ENCODE results near the gene LRR1. TPM values are rescaled to one million over a fixed set of nuclear protein-coding genes. Genes with fewer than 3 reads are reported as not detected.

LRR1 gene, protein sequence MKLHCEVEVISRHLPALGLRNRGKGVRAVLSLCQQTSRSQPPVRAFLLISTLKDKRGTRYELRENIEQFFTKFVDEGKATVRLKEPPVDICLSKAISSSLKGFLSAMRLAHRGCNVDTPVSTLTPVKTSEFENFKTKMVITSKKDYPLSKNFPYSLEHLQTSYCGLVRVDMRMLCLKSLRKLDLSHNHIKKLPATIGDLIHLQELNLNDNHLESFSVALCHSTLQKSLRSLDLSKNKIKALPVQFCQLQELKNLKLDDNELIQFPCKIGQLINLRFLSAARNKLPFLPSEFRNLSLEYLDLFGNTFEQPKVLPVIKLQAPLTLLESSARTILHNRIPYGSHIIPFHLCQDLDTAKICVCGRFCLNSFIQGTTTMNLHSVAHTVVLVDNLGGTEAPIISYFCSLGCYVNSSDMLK
- total RNA-seq: 10 to 100 TPM; 37.3 to 47.9 TPM

- peak within 1 kb of the TSS; percentile 99 for H3K4me3 Mint-ChIP-seq
- ChIA-PET CTCF (interaction anchor here (0.6 to 2.5 kb wide), 10 partner anchors 9 to 263 kb away, joined by 3 to 35 read pairs (median 4); partner anchors contain the start of genes DNAAF2, MGAT2, RPL36AL and RPS29), POLR2A (interaction anchor here (0.6 to 2.3 kb wide), 5 partner anchors 12 to 170 kb away, joined by 3 to 22 read pairs (median 8); partner anchors contain the start of genes DNAAF2, MGAT2, RPL36AL and RPS29)
- no peaks in the 10 kb centered on the region for H3K9me3 Mint-ChIP-seq (ENCODE audit: low read depth)
- intact Hi-C loops (cut with DNase I, micrococcal nuclease): loop anchor here (1.0 kb wide), 4 partner anchors 12 to 170 kb away; partner anchors contain the start of genes MGAT2 (in 2 of the 2), RPL36AL (in 2 of the 2), RPS29 (in 2 of the 2) and KLHDC2 (in 1 of the 2)
- H3K4me1 Mint-ChIP-seq: peaks cover 19% of the 10 kb centered on the region
- ATAC-seq (peak; percentile 76), DNase-seq (peak; percentile 90)
- H3K36me3 Mint-ChIP-seq (ENCODE audit: low read depth): peaks cover 20% of the 10 kb centered on the region
- H3K27me3 Mint-ChIP-seq: no peaks in the 10 kb centered on the region
- peak within 1 kb of the TSS; percentile 99 for H3K27ac Mint-ChIP-seq
These were observed at the start of gene LRR1 for GRCh38 chr14:49598485-49599300. TSS of gene LRR1 (plus strand) at chr14:49598940. CDS start at chr14:49599021, 81 bp downstream.

GRCh38 chr14:49549446-49549845, 49.3 kb upstream of the LRR1 start:
- POLR2A ChIA-PET: no interaction called here
- H3K9me3 Mint-ChIP-seq (ENCODE audit: low read depth): no peaks in the 10 kb centered on the region

DNA sequence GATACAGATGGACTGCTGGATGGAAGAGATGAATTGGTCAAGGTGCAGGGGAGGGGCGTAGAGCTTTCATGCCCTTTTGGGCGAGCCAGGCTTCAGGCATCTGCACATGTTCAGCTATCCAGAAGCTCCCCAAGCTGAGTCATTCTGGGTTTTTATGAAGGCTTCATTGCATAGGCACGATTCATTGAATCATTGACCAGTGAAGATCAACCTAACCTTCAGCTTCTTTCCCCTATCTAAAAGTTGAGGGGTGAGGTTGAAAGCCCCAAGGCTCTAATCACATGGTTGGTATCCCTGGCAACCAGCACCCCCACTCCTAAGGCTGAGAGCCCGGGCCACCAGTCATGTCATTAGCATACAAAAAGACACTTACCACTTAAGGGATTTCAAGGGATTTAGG, 48.9 kb upstream of the LRR1 start:
- Mint-ChIP-seq H3K36me3 (ENCODE audit: low read depth) (no peaks in the 10 kb centered on the region), H3K27ac (no peak overlapping the region), H3K27me3 (no peaks in the 10 kb centered on the region), H3K4me1 (no peaks in the 10 kb centered on the region), H3K4me3 (no peak overlapping the region), H3K9me3 (ENCODE audit: low read depth) (no peaks in the 10 kb centered on the region)
- ChIA-PET CTCF (interaction anchor here (0.9 kb wide), 1 partner anchor 51 kb away, joined by 3 read pairs; no protein-coding TSS in a partner anchor), POLR2A (no interaction called here)
- intact Hi-C loops (cut with DNase I, micrococcal nuclease): no loop called here
- DNase-seq (no peak), ATAC-seq (no peak)

More at GRCh38 chr14:49549446-49549845, 49.3 kb upstream of the LRR1 start:
- H3K27me3 Mint-ChIP-seq: no peaks in the 10 kb centered on the region
- no peaks in the 10 kb centered on the region for H3K36me3 Mint-ChIP-seq (ENCODE audit: low read depth)
- H3K27ac Mint-ChIP-seq: no peak overlapping the region
- no peak overlapping the region for H3K4me3 Mint-ChIP-seq
- CTCF ChIA-PET: no interaction called here
- no peaks in the 10 kb centered on the region for H3K4me1 Mint-ChIP-seq
- DNase-seq (no peak), ATAC-seq (no peak)
- intact Hi-C loops (cut with DNase I, micrococcal nuclease): no loop called here

GRCh38 chr14:49550286-49551184, 48.2 kb upstream of the LRR1 start:
- intact Hi-C loops (cut with DNase I, micrococcal nuclease): no loop called here
- ChIA-PET CTCF (interaction anchor here (0.6 to 1.1 kb wide), 3 partner anchors 52 to 786 kb away, joined by 3 read pairs; no protein-coding TSS in a partner anchor), POLR2A (no interaction called here)
- Mint-ChIP-seq H3K36me3 (ENCODE audit: low read depth) (no peaks in the 10 kb centered on the region), H3K4me1 (no peaks in the 10 kb centered on the region), H3K9me3 (ENCODE audit: low read depth) (no peaks in the 10 kb centered on the region), H3K27ac (no peak overlapping the region), H3K27me3 (no peaks in the 10 kb centered on the region), H3K4me3 (no peak overlapping the region)
- ATAC-seq (no peak), DNase-seq (no peak)

GRCh38 chr14:49551569-49551968, 47.2 kb upstream of the LRR1 start:
- H3K4me1 Mint-ChIP-seq: no peaks in the 10 kb centered on the region
- ChIA-PET CTCF (interaction anchor here (1.0 kb wide), 1 partner anchor 89 kb away, joined by 3 read pairs; no protein-coding TSS in a partner anchor), POLR2A (no interaction called here)
- H3K9me3 Mint-ChIP-seq (ENCODE audit: low read depth): no peaks in the 10 kb centered on the region
- H3K36me3 Mint-ChIP-seq (ENCODE audit: low read depth): no peaks in the 10 kb centered on the region
- ATAC-seq (no peak), DNase-seq (no peak)
- H3K27me3 Mint-ChIP-seq: no peaks in the 10 kb centered on the region
- intact Hi-C loops (cut with DNase I, micrococcal nuclease): no loop called here
- H3K4me3 Mint-ChIP-seq: no peak overlapping the region
- no peak overlapping the region for H3K27ac Mint-ChIP-seq

GRCh38 chr14:49553106-49553505, 45.6 kb upstream of the LRR1 start:
- no peak for ATAC-seq
- Mint-ChIP-seq H3K27ac (no peak overlapping the region), H3K4me1 (no peaks in the 10 kb centered on the region), H3K9me3 (ENCODE audit: low read depth) (no peaks in the 10 kb centered on the region), H3K4me3 (no peak overlapping the region), H3K27me3 (no peaks in the 10 kb centered on the region), H3K36me3 (ENCODE audit: low read depth) (no peaks in the 10 kb centered on the region)
- intact Hi-C loops (cut with DNase I, micrococcal nuclease): no loop called here
- ChIA-PET POLR2A (no interaction called here), CTCF (no interaction called here)
- no peak for DNase-seq

DNA sequence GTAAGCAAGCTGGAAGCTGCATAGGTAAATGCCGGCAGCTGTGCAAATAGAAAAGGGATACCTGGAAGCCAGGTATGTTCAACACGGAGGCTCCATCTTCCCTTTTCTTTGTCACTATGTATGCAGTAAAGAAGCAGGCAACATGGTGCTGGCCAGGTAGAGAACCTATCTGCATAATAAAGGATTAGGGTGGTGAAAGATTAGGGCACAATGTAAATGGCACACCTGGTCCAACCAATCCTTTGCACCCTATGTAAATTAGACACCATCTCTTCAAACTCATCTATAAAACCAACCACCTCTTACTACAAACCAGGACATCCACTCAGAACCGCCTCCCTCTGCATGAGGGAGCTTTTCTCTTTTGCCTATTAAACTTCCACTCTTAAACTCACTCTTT, 44.8 kb upstream of the LRR1 start:
- ATAC-seq: no peak
- POLR2A ChIA-PET: no interaction called here
- H3K27ac Mint-ChIP-seq: no peak overlapping the region
- CTCF ChIA-PET: interaction anchor here (0.7 kb wide), 1 partner anchor 613 kb away, joined by 3 read pairs; no protein-coding TSS in a partner anchor
- H3K36me3 Mint-ChIP-seq (ENCODE audit: low read depth): no peaks in the 10 kb centered on the region
- intact Hi-C loops (cut with DNase I, micrococcal nuclease): no loop called here
- no peaks in the 10 kb centered on the region for H3K9me3 Mint-ChIP-seq (ENCODE audit: low read depth)
- no peak overlapping the region for H3K4me3 Mint-ChIP-seq
- no peaks in the 10 kb centered on the region for H3K4me1 Mint-ChIP-seq
- no peaks in the 10 kb centered on the region for H3K27me3 Mint-ChIP-seq
- no peak for DNase-seq

DNA sequence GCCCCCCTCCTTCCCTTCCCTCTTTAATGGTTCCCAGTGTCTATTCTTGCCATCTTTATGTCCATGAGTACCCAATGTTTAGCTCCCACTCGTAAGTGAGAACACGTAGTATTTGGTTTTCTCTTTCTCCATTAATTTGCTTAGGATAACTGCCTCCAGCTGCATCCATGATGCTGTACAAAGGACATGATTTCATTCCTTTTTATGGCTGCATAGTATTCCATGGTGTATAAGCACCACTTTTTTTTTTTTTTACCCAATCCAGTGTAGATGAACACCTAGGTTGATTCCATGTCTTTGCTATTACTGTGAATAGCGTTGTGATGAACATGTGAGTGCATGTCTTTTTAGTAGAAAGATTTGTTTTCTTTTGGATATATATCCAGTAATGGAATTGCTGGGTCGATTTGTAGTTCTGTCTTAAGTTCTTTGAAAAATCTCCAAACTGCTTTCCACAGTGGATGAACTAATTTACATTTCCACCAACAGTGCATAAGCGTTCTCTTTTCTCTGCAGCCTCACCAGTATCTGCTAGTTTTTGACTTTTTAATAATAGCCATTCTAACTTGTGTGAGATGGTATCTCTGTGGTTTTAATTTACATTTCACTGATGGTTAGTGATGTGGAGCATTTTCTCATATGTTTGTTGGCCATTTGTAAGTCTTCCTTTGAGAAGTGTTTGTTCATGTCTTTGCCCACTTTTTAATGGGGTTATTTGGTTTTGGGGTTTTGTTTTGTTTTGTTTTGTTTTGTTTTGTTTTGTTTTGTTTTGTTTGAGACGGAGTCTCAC, 38.6 kb upstream of the LRR1 start:
- ChIA-PET POLR2A (no interaction called here), CTCF (no interaction called here)
- H3K4me1 Mint-ChIP-seq: no peaks in the 10 kb centered on the region

DNA sequence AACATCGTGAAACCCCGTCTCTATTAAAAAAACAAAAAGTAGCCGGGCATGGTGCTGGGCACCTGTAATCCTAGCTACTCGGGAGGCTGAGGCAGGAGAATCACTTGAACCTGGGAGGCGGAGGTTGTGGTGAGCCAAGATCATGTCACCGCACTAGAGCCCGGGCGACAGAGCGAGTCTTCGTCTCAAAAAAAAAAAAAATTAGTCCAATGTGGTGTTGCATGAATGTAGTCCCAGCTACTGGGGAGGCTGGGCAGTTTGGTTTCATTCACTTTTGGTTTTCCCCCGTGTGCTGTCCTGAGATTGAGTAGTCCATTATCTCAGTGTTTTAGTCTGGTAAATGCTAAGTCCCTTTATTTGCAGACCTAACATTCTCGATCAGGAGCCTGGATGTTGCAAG, 32.0 kb upstream of the LRR1 start:
- no peak for DNase-seq
- no peak overlapping the region for H3K4me3 Mint-ChIP-seq
- H3K9me3 Mint-ChIP-seq (ENCODE audit: low read depth): peaks cover 3% of the 10 kb centered on the region
- H3K27me3 Mint-ChIP-seq: peaks cover 2% of the 10 kb centered on the region
- intact Hi-C loops (cut with DNase I, micrococcal nuclease): no loop called here
- H3K27ac Mint-ChIP-seq: no peak overlapping the region
- H3K4me1 Mint-ChIP-seq: no peaks in the 10 kb centered on the region
- ChIA-PET POLR2A (interaction anchor here (0.6 kb wide), 1 partner anchor 18 kb away, joined by 3 read pairs; no protein-coding TSS in a partner anchor), CTCF (no interaction called here)
- peaks cover 15% of the 10 kb centered on the region for H3K36me3 Mint-ChIP-seq (ENCODE audit: low read depth)
- ATAC-seq: no peak

More for the DNA sequence above, 38.6 kb upstream of the LRR1 start:
- no peak overlapping the region for H3K27ac Mint-ChIP-seq
- no peak for ATAC-seq
- no peaks in the 10 kb centered on the region for H3K36me3 Mint-ChIP-seq (ENCODE audit: low read depth)
- H3K27me3 Mint-ChIP-seq: peaks cover 4% of the 10 kb centered on the region
- H3K4me3 Mint-ChIP-seq: no peak overlapping the region
- no peaks in the 10 kb centered on the region for H3K9me3 Mint-ChIP-seq (ENCODE audit: low read depth)
- DNase-seq: no peak
- intact Hi-C loops (cut with DNase I, micrococcal nuclease): no loop called here

GRCh38 chr14:49569281-49569680, 29.5 kb upstream of the LRR1 start:
- ATAC-seq: no peak
- Mint-ChIP-seq H3K36me3 (ENCODE audit: low read depth) (peaks cover 38% of the 10 kb centered on the region), H3K9me3 (ENCODE audit: low read depth) (peaks cover 7% of the 10 kb centered on the region), H3K4me3 (no peak overlapping the region), H3K27me3 (no peaks in the 10 kb centered on the region), H3K27ac (no peak overlapping the region), H3K4me1 (no peaks in the 10 kb centered on the region)
- ChIA-PET POLR2A (no interaction called here), CTCF (no interaction called here)
- intact Hi-C loops (cut with DNase I, micrococcal nuclease): no loop called here
- DNase-seq: no peak
